HL-60 (cell line): ENCODE measurements around the gene MTSS2.
"Not testable (repeated sequence)": the region's sequence is repeated elsewhere in the genome, so short reads cannot be mapped to it uniquely, and the experiment has no call there.

ENCODE experiments used
- DNase-seq, 2 experiments: peaks; one replicate each; pipeline ENCODE4 v3.0.0-alpha.2; 2010 to 2020; ENCODE audit warnings: low read depth in 1 of 2, low spot score in 1 of 2
- H3K27ac ChIP-seq: fragments of 250-450 bp; sonication (Bioruptor Pico); replicated peaks from 2 replicates; pipeline ENCODE4 v1.5.1; 2020; ENCODE audit warnings: mild to moderate bottlenecking, moderate library complexity
- H3K27me3 ChIP-seq: fragments of 250-450 bp; sonication (Bioruptor Pico); 2 replicates; pipeline ENCODE4 v1.5.1; 2021; ENCODE audit warnings: mild to moderate bottlenecking, moderate library complexity; ENCODE audit not compliant: insufficient read depth, poor library complexity, severe bottlenecking
- H3K4me3 ChIP-seq: replicated peaks from 2 replicates; pipeline ENCODE4 v1.5.1; 2011; ENCODE audit warnings: mild to moderate bottlenecking, control low read depth, low read length; ENCODE audit not compliant: insufficient read depth
- CTCF ChIP-seq: IDR thresholded peaks from one replicate; pipeline ENCODE4 v1.5.1; 2011; ENCODE audit warnings: low read length, control low read depth, inconsistent platforms; ENCODE audit not compliant: insufficient read depth
- GABPA ChIP-seq: IDR thresholded peaks from 2 replicates; pipeline ENCODE4 v1.6.1; 2012; ENCODE audit warnings: low read depth
- POLR2AphosphoS5 ChIP-seq: IDR thresholded peaks from 2 replicates; pipeline ENCODE4 v1.6.1; 2012; ENCODE audit warnings: low read depth
- REST ChIP-seq: IDR thresholded peaks from 2 replicates; pipeline ENCODE4 v1.6.1; 2012; ENCODE audit warnings: low read depth; ENCODE audit not compliant: insufficient replicate concordance
- SPI1 ChIP-seq: IDR thresholded peaks from 2 replicates; pipeline ENCODE4 v1.6.1; 2012; ENCODE audit warnings: low read depth, mild to moderate bottlenecking, borderline replicate concordance

The MTSS2 gene

GRCh38 chr16:70648606-70649005, 37.2 kb downstream of the MTSS2 start:
- no peak for TF ChIP-seq GABPA
- H3K27me3 ChIP-seq = no peaks in the 10 kb centered on the region
- no peak for DNase-seq
- no peak overlapping the region for H3K27ac ChIP-seq
- H3K4me3 ChIP-seq = no peak overlapping the region

GRCh38 chr16:70647441-70648359, 38.2 kb downstream of the MTSS2 start:
- Histone ChIP-seq H3K4me3 (no peak overlapping the region), H3K27ac (no peak overlapping the region), H3K27me3 (no peaks in the 10 kb centered on the region)
- TF ChIP-seq POLR2AphosphoS5 (no peak), REST (no peak), SPI1 (no peak), CTCF (no peak), GABPA (no peak)
- no peak for DNase-seq

- no peak for TF ChIP-seq CTCF
- H3K27ac ChIP-seq = no peak within 1 kb of the TSS
- H3K4me3 ChIP-seq = no peak within 1 kb of the TSS
- no peaks in the 10 kb centered on the region for H3K27me3 ChIP-seq
- no peak for DNase-seq
Measured at GRCh38 chr16:70646260-70647241, 39.3 kb downstream of the MTSS2 start, which contains the start of gene IL34. Gene IL34, plus strand, starts transcription at chr16:70646559. Its CDS starts 389 bp downstream, at chr16:70646948.

- H3K27ac ChIP-seq = no peak overlapping the region
- no peak for TF ChIP-seq REST
- no peak for TF ChIP-seq GABPA
- no peak for TF ChIP-seq SPI1
- no peak for TF ChIP-seq POLR2AphosphoS5
- no peak for TF ChIP-seq CTCF
- no peaks in the 10 kb centered on the region for H3K27me3 ChIP-seq
- no peak overlapping the region for H3K4me3 ChIP-seq
- DNase-seq = no peak
Measured at GRCh38 chr16:70644763-70645597, 40.9 kb downstream of the MTSS2 start.

- H3K27ac ChIP-seq, DNase-seq, H3K4me3 ChIP-seq, H3K27me3 ChIP-seq: not testable (repeated sequence)
Measured at GRCh38 chr16:70643264-70643663, 42.6 kb downstream of the MTSS2 start.
